ENCODE results near the gene MUC7. TPM values are rescaled to one million over a fixed set of nuclear protein-coding genes. Genes with fewer than 3 reads are reported as not detected.
A peak's percentile ranks its signal among the peaks of the same experiment; 100 is the strongest.

The MUC7 gene
- total and polyA plus RNA-seq, 4 donors: not detected

- no peak overlapping the region for H3K9ac ChIP-seq (ENCODE audit: insufficient read depth in 1 of 2, low read length in 2 of 2)
- ATAC-seq (ENCODE audit: insufficient read depth, low FRiP score) (no peak), DNase-seq (no peak)
- WGBS, 2 donors: 47 to 53% methylated on average over 4 of the region's 4 CpGs
- H3K4me3 ChIP-seq: no peak overlapping the region
- no peaks in the 10 kb centered on the region for H3K27me3 ChIP-seq (ENCODE audit: control insufficient read depth in 3 of 3, insufficient read depth in 3 of 3, low read length in 2 of 3)
- no peaks in the 10 kb centered on the region for H3K9me3 ChIP-seq (ENCODE audit: control insufficient read depth in 4 of 4, insufficient read depth in 3 of 4, low read length in 3 of 4)
- H3K4me1 ChIP-seq (ENCODE audit: control insufficient read depth in 5 of 5, insufficient read depth in 5 of 5, low read length in 5 of 5): no peaks in the 10 kb centered on the region
- TF ChIP-seq, protein P1, sequence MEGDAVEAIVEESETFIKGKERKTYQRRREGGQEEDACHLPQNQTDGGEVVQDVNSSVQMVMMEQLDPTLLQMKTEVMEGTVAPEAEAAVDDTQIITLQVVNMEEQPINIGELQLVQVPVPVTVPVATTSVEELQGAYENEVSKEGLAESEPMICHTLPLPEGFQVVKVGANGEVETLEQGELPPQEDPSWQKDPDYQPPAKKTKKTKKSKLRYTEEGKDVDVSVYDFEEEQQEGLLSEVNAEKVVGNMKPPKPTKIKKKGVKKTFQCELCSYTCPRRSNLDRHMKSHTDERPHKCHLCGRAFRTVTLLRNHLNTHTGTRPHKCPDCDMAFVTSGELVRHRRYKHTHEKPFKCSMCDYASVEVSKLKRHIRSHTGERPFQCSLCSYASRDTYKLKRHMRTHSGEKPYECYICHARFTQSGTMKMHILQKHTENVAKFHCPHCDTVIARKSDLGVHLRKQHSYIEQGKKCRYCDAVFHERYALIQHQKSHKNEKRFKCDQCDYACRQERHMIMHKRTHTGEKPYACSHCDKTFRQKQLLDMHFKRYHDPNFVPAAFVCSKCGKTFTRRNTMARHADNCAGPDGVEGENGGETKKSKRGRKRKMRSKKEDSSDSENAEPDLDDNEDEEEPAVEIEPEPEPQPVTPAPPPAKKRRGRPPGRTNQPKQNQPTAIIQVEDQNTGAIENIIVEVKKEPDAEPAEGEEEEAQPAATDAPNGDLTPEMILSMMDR (IDR thresholded peaks at IDR 0.05; ENCODE audit: control extremely low read depth, extremely low read depth): no peak
- H3K27ac ChIP-seq (ENCODE audit: low read depth in 1 of 2, low read length in 1 of 2): no peak overlapping the region
- no peaks in the 10 kb centered on the region for H3K36me3 ChIP-seq (ENCODE audit: control insufficient read depth in 4 of 4, insufficient read depth in 4 of 4, low read length in 4 of 4)
These were observed 32.7 kb downstream of the MUC7 start for GRCh38 chr4:70504733-70505132.

GRCh38 chr4:70505151-70505748 lies 33.3 kb downstream of the MUC7 start:
- Histone ChIP-seq H3K9ac (ENCODE audit: insufficient read depth in 1 of 2, low read length in 2 of 2) (no peak overlapping the region), H3K4me3 (no peak overlapping the region), H3K9me3 (ENCODE audit: control insufficient read depth in 4 of 4, insufficient read depth in 3 of 4, low read length in 3 of 4) (no peaks in the 10 kb centered on the region), H3K27ac (ENCODE audit: low read depth in 1 of 2, low read length in 1 of 2) (no peak overlapping the region), H3K4me1 (ENCODE audit: control insufficient read depth in 5 of 5, insufficient read depth in 5 of 5, low read length in 5 of 5) (no peaks in the 10 kb centered on the region), H3K27me3 (ENCODE audit: control insufficient read depth in 3 of 3, insufficient read depth in 3 of 3, low read length in 2 of 3) (no peaks in the 10 kb centered on the region), H3K36me3 (ENCODE audit: control insufficient read depth in 4 of 4, insufficient read depth in 4 of 4, low read length in 4 of 4) (no peaks in the 10 kb centered on the region)
- TF ChIP-seq, protein P1 (IDR thresholded peaks at IDR 0.05; ENCODE audit: control extremely low read depth, extremely low read depth): peak; percentile 52
- 4 to 6% methylated on average over 7 of the region's 7 CpGs for WGBS, 2 donors
- DNase-seq (peak; percentile 70 to 83 (median 77)), ATAC-seq (ENCODE audit: insufficient read depth, low FRiP score) (peak; percentile 88)

DNA sequence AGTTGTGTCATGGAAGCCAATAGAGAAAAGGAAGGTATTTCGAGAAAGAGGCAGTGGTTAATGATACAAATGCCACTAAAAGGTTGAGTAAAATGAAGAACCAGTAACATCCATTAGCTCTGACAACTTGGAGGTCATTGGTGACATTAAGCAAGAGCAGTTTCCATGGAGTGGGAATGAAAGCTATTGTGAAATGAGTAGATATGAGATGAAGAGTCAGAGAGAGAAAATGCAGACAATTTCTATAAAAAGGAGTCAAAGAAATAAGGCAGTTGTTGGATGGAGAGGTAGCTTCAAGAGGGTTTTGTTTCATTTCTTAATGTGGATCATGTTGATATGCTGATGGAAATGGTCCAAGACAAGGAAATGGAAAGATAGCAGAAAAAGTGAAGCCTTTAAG lies 36.8 kb downstream of the MUC7 start:
- no peaks in the 10 kb centered on the region for H3K4me1 ChIP-seq (ENCODE audit: control insufficient read depth in 5 of 5, insufficient read depth in 5 of 5, low read length in 5 of 5)
- no peak overlapping the region for H3K27ac ChIP-seq (ENCODE audit: low read depth in 1 of 2, low read length in 1 of 2)
- TF ChIP-seq, protein P1 (IDR thresholded peaks at IDR 0.05; ENCODE audit: control extremely low read depth, extremely low read depth): no peak
- no peak overlapping the region for H3K4me3 ChIP-seq
- H3K9me3 ChIP-seq (ENCODE audit: control insufficient read depth in 4 of 4, insufficient read depth in 3 of 4, low read length in 3 of 4): no peaks in the 10 kb centered on the region
- ATAC-seq (ENCODE audit: insufficient read depth, low FRiP score) (no peak), DNase-seq (peak in 1 of 3 donors; percentile 35)
- H3K36me3 ChIP-seq (ENCODE audit: control insufficient read depth in 4 of 4, insufficient read depth in 4 of 4, low read length in 4 of 4): no peaks in the 10 kb centered on the region
- H3K9ac ChIP-seq (ENCODE audit: insufficient read depth in 1 of 2, low read length in 2 of 2): no peak overlapping the region
- no peaks in the 10 kb centered on the region for H3K27me3 ChIP-seq (ENCODE audit: control insufficient read depth in 3 of 3, insufficient read depth in 3 of 3, low read length in 2 of 3)
- 52 to 67% methylated on average over 1 of the region's 1 CpG for WGBS, 2 donors

- no peaks in the 10 kb centered on the region for H3K36me3 ChIP-seq (ENCODE audit: control insufficient read depth in 4 of 4, insufficient read depth in 4 of 4, low read length in 4 of 4)
- H3K27ac ChIP-seq (ENCODE audit: low read depth in 1 of 2, low read length in 1 of 2): no peak overlapping the region
- 86 to 91% methylated on average over 3 of the region's 3 CpGs for WGBS, 2 donors
- no peaks in the 10 kb centered on the region for H3K27me3 ChIP-seq (ENCODE audit: control insufficient read depth in 3 of 3, insufficient read depth in 3 of 3, low read length in 2 of 3)
- no peaks in the 10 kb centered on the region for H3K4me1 ChIP-seq (ENCODE audit: control insufficient read depth in 5 of 5, insufficient read depth in 5 of 5, low read length in 5 of 5)
- ATAC-seq (ENCODE audit: insufficient read depth, low FRiP score) (no peak), DNase-seq (no peak)
- H3K9me3 ChIP-seq (ENCODE audit: control insufficient read depth in 4 of 4, insufficient read depth in 3 of 4, low read length in 3 of 4): no peaks in the 10 kb centered on the region
- no peak overlapping the region for H3K9ac ChIP-seq (ENCODE audit: insufficient read depth in 1 of 2, low read length in 2 of 2)
- H3K4me3 ChIP-seq: no peak overlapping the region
- TF ChIP-seq, protein P1 (IDR thresholded peaks at IDR 0.05; ENCODE audit: control extremely low read depth, extremely low read depth): no peak
These were observed 39.4 kb downstream of the MUC7 start for GRCh38 chr4:70511365-70511764.
